Lower leg skin (tissue), 4 donors: ENCODE results near the gene RAPGEF5. TPM values are rescaled to one million over a fixed set of nuclear protein-coding genes. Genes with fewer than 3 reads are reported as not detected.

Experiments used
- DNase-seq, 2 donors: peaks; one replicate each; pipeline ENCODE4 v3.0.0-alpha.2; 2019; ENCODE audit warnings: low spot score in 2 of 2
- H3K4me3 ChIP-seq: fragments of 200-600 bp; sonication (generic); 2 replicates; pipeline ENCODE4 v1.5.1; 2017; ENCODE audit warnings: mild to moderate bottlenecking, low read depth; ENCODE audit not compliant: poor library complexity, severe bottlenecking
- CTCF ChIP-seq, 3 donors: fragments of 450-650 bp; IDR thresholded peaks; one replicate each; pipeline ENCODE4 v1.5.1; 2016; ENCODE audit warnings: antibody characterized with exemption in 3 of 3, mild to moderate bottlenecking in 3 of 3, moderate library complexity in 2 of 3
- POLR2A ChIP-seq, 2 donors: fragments of 450-650 bp; IDR thresholded peaks; one replicate each; pipeline ENCODE4 v1.6.1; 2016 to 2017; ENCODE audit warnings: antibody characterized with exemption in 2 of 2, mild to moderate bottlenecking in 1 of 2, moderate library complexity in 1 of 2
- WGBS, 2 donors: methylation state at CpG; one replicate each; pipeline ENCODE4 v1.1.5; 2018; 5-methylcytosine and 5-hydroxymethylcytosine counted together
- intact Hi-C: fragments of 100-400 bp; cut with DNase I; formaldehyde crosslinking; loops from one replicate; pipeline ENCODE4 v1.15.0; 2023; ENCODE audit warnings: low total_unique reads
- total RNA-seq, 4 donors: library from RNA; depleted of rRNA; stranded (reverse); fragments of >200 nt; gene quantifications; one replicate each; pipeline ENCODE4 v1.1.0, GENCODE V29; 2016

Gene RAPGEF5
- total RNA-seq, 4 donors from 2014 or later = 19.4 to 47.7 (median 25.2) TPM

GRCh38 chr7:22386865-22387264 lies 29.9 kb upstream of the RAPGEF5 start:
- intact Hi-C loops = no loop called here
- 79 to 86% methylated on average over 1 of the region's 1 CpG for WGBS, 2 donors
- no peak for DNase-seq
- no peak overlapping the region for H3K4me3 ChIP-seq
- TF ChIP-seq POLR2A (IDR thresholded peaks at IDR 0.05) = no peak
- TF ChIP-seq CTCF (IDR thresholded peaks at IDR 0.05) = no peak

- no peak overlapping the region for H3K4me3 ChIP-seq
- TF ChIP-seq POLR2A (IDR thresholded peaks at IDR 0.05) (no peak), CTCF (IDR thresholded peaks at IDR 0.05) (no peak)
- no peak for DNase-seq
- WGBS, 2 donors = 91 to 97% methylated on average over 2 of the region's 2 CpGs
- intact Hi-C loops = no loop called here
These were observed 29.4 kb upstream of the RAPGEF5 start for GRCh38 chr7:22386206-22386858.

GRCh38 chr7:22385326-22385725 lies 28.4 kb upstream of the RAPGEF5 start:
- 87 to 92% methylated on average over 4 of the region's 4 CpGs for WGBS, 2 donors
- H3K4me3 ChIP-seq = no peak overlapping the region
- intact Hi-C loops = no loop called here
- no peak for DNase-seq
- TF ChIP-seq POLR2A (IDR thresholded peaks at IDR 0.05) = no peak
- TF ChIP-seq CTCF (IDR thresholded peaks at IDR 0.05) = no peak

- DNase-seq = no peak
- TF ChIP-seq CTCF (IDR thresholded peaks at IDR 0.05) (no peak), POLR2A (IDR thresholded peaks at IDR 0.05) (no peak)
- WGBS, 2 donors = 89 to 97% methylated on average over 2 of the region's 2 CpGs
These were observed 23.4 kb upstream of the RAPGEF5 start for GRCh38 chr7:22380333-22380732.

GRCh38 chr7:22378199-22378980 lies 21.4 kb upstream of the RAPGEF5 start:
- TF ChIP-seq POLR2A (IDR thresholded peaks at IDR 0.05) (no peak), CTCF (IDR thresholded peaks at IDR 0.05) (no peak)
- DNase-seq = no peak
- intact Hi-C loops = no loop called here
- no peak overlapping the region for H3K4me3 ChIP-seq
- WGBS, 2 donors = 70 to 83% methylated on average over 7 of the region's 7 CpGs

More at GRCh38 chr7:22380333-22380732, 23.4 kb upstream of the RAPGEF5 start:
- no peak overlapping the region for H3K4me3 ChIP-seq
- intact Hi-C loops = no loop called here
